NCI-H2227 (cell line): ENCODE results near the gene RAB43.
A peak's percentile ranks its signal among the peaks of the same experiment; 100 is the strongest.
"Not testable (repeated sequence)": the region's sequence is repeated elsewhere in the genome, so short reads cannot be mapped to it uniquely, and the experiment has no call there.

Source experiments
- DNase-seq: peaks from one replicate; lab custom pipeline; 2025; ENCODE audit not compliant: unreplicated experiment; lab: John Stamatoyannopoulos, UW

RAB43 gene

DNA sequence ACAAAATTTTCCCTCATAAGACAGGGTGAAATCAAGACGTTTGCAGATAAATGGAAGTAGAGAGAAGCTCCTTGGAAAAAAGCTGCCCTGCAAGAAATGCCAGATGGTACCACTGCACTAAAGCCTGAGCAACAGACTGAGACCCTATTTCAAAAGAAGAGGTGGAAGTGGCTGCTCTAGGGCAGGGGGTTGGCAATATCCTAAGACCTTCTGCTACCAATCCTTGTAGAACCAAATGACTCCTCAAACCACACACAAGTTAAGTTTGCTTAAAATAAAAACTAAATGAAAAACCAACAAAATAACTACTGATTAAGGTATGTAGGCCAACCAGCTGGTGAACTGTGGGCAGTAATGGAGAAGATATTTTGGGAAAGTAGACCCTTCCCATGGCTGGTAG, 21.3 kb downstream of the RAB43 start:
- no peak for DNase-seq

- no peak for DNase-seq
Measured at GRCh38 chr3:129095285-129095684, 26.3 kb downstream of the RAB43 start.

- not testable (repeated sequence) for DNase-seq
Measured at GRCh38 chr3:129088312-129088711, 33.3 kb downstream of the RAB43 start.

DNA sequence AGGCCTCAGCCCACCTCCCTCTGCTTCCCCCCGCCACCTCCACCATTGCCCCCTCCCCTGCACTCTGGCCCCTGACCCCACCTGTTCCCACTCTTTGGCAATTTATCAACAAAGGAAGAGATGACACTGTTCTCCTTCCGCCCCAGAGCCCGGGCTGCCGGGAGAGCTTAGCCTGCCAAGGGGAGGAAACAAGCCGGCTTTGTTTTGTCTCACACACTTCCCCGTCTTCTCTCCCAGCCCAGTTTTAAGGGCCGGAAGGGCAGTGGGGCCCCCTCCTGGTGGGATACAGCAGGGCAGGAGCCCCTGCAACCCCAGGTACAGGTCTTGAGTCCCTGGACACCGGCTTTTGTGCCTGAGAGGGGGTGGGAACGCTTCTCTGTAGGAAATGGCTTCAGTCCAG, 33.7 kb downstream of the RAB43 start:
- DNase-seq: not testable (repeated sequence)

DNA sequence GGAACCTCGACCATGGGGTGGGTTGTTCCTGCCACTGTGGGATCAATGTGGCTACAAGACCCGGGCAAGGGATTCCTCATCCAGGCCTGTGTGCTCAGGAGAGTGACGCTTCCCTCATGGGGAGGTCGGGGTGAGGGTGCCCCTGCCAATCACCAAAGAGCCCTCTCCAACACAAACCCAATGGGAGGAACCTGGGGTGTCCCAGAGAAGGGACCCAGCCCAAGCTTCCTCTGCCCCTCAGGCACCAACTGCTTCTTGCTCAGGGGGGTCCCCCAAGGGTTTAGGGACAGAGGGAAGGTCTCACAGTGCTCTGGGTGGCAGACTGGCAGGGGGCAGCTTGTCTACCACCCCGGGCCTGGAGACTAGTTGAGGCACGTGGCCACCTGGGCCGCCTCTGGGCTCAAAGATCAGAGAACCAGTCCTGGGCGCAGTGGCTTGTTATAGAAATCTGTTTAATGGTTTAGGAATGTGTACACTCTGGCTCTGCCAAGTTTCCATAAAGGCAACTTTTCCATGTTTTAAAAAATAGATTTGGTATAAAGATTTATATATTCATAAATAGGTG, 34.4 kb downstream of the RAB43 start:
- no peak for DNase-seq

DNA sequence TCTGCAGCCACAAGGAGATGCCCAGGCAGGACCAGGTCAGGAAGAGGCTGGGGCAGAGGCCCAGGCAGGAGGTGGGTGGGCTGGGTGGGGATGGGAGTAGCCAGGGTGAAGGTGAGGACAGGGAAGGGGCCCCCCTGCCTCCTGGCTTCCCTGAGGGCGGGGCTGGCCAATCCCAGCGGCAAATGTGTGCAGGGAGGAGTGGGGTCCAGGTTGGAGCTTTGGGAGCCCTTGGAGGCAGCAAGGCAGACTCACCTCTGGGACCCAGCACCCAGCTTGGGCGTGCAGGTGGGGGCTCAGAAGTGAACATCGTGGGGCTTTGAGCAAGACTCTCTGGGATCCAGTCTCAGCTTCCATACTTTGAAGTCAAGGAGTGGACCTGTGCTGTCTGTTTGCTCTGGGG, 35.8 kb downstream of the RAB43 start:
- DNase-seq: no peak

DNA sequence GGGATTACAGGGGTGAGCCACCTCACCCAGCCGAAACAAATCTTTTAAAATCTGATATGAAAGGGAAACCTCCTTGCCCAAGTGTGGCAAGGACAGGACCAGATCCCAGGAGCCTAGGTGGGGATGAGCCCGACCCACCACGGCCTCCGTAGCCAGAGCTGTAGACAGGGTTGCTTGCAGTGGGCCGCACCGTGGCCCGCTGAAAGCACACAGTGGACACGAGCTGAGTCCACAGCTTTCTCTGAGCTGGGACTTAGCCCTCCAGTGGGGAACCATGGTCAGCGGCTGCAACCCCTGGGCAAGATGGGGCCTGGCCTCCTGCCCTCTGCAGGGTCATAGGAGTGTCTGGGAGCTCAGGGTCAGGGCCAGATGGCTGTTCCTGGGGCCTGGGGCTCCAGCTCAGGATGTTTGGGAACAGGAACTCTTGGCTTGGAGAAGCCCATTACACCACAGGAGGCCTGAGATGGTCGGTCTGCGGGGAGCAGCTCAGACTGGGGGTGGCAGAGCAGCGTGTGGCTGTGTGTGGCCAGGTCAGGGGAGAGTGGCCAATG, 36.4 kb downstream of the RAB43 start:
- DNase-seq: no peak

GRCh38 chr3:129084501-129084900, 37.1 kb downstream of the RAB43 start:
- DNase-seq: no peak

DNA sequence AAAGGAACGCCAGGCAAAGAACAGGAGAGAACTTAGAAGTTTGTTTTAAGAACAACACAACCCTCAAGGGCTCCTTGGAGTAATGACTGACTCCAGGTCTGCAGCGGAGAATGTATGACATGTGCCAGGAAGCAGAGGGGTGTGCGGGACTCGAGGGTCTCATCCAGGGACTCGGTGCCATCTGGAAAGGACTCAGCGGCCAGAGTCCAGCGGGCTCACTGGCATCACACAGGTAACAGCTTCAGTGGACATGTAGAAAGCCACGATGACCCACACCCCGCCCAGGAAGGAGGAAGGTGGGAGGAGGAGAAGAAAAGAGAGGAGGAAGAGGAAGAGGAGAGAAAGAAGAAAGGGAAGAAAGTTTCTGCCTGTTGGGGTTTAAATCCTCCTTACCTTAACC, 39.6 kb downstream of the RAB43 start:
- no peak for DNase-seq

DNA sequence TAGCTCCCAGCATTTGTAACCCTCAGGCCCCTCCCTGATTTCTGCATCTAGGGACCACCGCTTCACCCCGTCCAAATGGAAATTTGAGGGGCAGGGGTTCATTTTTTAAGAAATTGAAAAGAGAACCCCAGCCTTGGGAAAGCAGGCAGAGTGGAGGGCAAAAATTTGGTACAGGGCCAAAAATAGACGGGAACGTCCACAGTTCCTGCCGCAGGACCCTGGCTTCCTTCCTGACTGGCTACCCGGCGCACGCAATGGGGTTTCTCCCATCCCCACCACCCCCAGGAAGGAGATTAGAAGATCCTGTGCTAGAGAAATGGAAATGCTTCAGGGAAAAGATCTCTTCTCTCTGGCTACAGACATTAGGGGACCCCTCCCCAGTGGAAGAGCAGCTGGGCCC, 40.1 kb downstream of the RAB43 start:
- DNase-seq: no peak

GRCh38 chr3:129078510-129078909, 43.1 kb downstream of the RAB43 start:
- DNase-seq: no peak

DNA sequence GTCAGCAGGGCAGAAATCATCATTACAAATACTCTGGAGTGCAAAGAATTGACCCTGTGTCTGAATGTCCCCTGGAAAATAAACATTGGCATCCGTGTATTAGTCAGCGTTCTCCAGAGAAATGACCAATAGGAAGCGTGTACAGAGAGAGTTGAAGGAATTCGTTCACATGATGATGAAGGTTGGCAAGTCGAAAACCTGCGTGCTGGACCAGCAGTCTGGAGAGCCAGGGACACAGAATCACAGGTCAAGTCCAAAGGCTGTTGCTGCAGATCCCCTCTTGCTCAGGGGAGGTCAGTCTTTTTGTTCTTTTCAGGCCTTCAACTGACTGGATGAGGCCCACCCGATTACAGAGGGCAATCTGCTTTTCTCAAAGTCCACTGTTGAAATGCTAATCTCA, 44.4 kb downstream of the RAB43 start:
- DNase-seq: no peak

DNA sequence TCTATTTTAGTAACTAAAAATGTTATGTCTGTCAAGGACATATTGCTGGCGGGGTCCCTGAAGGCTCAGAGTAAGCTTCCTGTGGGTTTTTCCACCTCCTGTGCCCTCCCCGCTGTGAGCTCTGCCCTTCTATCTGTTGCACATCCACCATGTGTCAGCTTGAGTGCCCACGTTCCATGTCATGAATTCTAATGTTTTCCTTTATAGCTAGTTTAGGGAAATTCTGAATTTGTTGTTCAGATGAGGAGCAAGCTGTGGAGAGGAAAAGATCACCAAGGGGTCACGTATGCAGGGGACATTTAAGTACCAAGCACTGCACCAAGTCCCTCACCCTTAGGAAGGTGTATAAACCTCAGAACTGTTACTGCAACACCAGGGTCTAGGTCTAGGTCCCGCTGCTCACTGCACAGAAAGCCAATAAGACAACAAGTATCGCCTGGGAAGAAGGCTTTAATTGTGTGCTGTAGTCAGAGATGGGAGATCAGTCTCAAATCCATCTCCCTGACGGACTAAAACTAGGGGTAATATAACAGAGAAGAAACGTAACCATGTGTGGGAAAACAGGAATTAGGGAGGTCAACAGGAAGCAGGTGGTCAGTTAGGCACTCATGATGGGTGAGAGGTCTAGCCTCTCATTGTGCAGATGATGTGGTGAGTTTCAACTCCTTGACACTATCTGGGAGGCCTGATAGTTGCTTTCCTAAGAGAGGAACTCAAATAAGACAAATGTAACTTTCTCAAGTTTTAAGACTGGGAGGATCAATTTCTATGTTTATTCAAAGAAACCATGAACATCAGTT, 51.3 kb downstream of the RAB43 start:
- no peak for DNase-seq

DNA sequence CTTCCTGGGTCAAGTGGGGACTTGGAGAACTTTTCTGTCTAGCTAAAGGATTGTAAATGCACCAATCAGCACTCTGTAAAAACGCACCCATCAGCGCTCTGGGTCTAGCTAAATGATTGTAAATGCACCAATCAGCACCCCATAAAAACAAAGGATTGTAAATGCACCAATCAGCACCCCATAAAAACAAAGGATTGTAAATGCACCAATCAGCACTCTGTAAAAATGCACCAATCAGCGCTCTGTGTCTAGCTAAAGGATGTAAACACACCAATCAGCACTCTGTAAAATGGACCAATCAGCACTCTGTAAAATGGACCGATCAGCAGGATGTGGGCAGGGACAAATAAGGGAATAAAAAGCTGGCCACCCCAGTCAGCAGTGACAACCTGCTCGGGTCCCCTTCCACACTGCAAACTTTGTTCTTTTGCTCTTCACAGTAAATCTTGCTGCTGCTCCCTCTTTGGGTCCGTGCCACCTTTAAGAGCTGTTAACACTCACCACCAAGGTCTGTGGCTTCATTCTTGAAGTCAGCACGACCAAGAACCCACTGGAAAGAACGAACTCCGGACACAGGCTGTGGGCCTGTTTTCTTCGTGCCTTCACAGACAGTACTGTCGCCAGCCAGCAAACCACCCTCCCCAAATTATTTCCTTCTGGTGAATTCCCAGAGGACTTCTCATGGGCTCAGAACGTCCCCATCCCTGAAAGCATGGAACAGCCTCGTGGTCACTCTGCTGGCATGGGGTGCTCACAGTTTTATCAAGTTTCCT, 52.1 kb downstream of the RAB43 start:
- DNase-seq: not testable (repeated sequence)

DNA sequence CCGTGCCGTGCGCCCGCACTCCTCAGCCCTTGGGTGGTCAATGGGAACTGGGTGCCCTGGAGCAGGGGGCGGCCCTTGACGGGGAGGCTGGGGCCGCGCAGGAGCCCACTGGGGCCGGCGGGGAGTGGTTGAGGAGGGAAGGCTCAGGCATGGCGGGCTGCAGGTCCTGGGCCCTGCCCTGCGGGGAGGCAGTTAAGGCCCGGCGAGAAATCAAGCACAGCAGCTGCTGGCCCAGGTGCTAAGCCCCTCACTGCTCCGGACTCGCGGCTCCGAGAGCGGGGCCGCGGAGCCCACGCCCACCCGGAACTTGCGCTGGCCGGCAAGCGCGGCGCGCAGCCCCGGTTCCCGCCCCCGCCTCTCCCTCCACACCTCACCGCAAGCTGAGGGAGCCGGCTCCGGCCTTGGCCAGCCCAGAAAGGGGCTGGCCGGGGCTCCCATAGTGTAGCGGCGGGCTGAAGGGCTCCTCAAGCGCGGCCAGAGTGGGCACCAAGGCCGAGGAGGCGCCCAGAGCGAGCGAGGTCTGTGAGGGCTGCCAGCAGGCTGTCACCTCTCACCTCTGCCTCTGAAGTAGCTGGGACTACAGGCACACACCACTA, 53.2 kb downstream of the RAB43 start:
- DNase-seq: peak; percentile 34

DNA sequence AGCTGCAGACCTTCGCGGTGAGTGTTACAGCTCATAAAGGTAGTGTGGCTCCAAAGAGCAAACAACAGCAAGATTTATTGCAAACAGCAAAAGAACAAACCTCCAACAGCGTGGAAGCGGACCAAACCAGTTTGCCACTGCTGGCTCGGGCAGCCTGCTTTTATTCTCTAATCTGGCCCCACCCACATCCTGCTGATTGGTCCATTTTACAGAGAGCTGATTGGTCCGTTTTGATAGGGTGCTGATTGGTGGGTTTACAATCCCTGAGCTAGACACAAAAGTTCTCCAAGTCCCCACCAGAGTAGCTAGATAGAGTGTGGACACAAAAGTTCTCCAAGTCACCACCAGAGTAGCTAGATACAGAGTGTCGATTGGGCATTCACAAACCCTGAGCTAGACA, 53.9 kb downstream of the RAB43 start:
- peak; percentile 3 for DNase-seq

DNA sequence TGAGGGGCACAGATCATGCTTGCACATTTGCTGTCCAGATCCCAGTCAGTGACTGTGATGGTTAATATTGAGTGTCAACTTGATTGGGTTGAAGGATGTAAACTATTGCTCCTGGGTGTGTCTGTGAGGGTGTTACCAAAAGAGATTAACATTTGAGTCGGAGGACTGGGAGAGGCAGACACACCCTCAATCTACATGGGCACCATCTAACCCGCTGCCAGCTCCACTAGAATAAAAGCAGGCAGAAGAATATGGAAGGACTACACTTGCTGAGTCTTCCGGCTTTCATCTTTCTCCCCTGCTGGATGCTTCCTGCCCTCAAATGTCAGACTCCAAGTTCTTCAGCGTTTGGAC, 55.9 kb downstream of the RAB43 start:
- no peak for DNase-seq

GRCh38 chr3:129065016-129065719, 56.4 kb downstream of the RAB43 start:
- no peak for DNase-seq

DNA sequence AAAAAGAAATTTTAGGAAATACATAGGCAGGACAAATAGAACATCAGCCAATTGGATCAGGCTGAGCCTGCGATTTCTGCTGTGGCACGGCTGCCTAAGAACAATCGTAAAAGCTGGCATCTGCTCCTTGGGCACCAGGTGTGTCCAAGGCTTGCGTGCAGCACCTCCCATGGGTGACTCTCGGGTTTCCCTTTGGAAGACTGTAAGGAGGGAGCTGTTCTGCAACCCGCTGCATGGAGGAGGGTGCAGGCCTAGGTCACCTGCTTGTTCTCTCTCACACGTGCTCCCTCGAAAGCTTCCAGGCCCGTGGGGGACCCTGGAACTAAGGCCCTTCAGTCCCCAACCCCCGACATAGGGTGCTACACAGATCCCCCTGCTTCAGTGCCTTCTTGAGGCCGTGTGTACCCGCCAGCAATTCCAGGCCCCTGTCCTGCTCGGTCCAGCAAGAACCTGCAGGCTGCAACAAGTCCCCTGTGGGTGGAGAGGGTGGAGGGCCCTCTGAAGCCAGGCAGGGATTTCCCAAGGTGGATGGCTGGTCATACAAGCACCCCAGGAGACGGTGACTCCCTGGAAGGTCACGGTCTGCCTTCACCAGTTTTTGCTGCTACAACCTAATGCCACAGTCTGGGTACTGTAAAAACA, 57.6 kb downstream of the RAB43 start:
- DNase-seq: no peak

DNA sequence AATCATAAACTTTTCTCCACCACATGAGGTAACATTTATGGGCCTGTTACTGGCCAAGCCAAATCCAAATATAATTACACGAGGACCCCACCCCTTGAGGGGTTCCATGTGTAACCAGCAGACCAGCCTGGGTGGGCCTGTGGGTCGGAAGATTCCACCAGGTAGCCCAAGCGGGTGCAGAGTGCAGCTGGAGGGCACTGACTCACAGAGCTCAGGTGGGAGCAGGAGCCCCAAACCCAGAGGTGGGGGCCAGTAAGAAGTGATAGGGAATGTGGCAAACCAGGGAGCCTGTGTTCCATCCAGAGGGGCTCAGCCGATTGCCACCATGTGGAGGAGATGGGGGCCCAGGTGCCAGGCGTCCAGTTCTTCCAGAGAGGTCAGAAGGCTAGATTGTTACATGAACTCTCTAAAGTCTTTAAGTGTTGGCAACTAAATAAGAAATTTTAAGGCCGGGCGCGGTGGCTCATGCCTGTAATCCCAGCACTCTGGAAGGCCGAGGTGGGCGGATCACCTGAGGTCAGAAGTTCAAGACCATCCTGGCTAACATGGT, 58.4 kb downstream of the RAB43 start:
- no peak for DNase-seq
